Neuronal stem cell (in vitro differentiated cells): ENCODE results near the gene ESF1.

Experiments used
- DNase-seq: peaks from one replicate; pipeline ENCODE4 v3.0.0-alpha.2; 2013; ENCODE audit warnings: low spot score
- H2AFZ ChIP-seq: one replicate; pipeline ENCODE4 v1.6.1; 2013; ENCODE audit warnings: mild to moderate bottlenecking, low read length, inconsistent platforms
- H2AK5ac ChIP-seq: 2 replicates; pipeline ENCODE4 v1.6.1; 2013; ENCODE audit warnings: low read depth, mild to moderate bottlenecking, inconsistent platforms, low read length, moderate library complexity, mixed read lengths
- H2BK120ac ChIP-seq: 2 replicates; pipeline ENCODE4 v1.6.1; 2013; ENCODE audit warnings: low read depth, mild to moderate bottlenecking, inconsistent platforms, low read length, moderate library complexity, mixed read lengths
- H2BK12ac ChIP-seq: one replicate; pipeline ENCODE4 v1.6.1; 2013; ENCODE audit warnings: low read length, inconsistent platforms
- H2BK15ac ChIP-seq: 2 replicates; pipeline ENCODE4 v1.6.1; 2013; ENCODE audit warnings: mild to moderate bottlenecking, low read length, inconsistent platforms, mixed read lengths
- H2BK5ac ChIP-seq: one replicate; pipeline ENCODE4 v1.6.1; 2013; ENCODE audit warnings: inconsistent platforms, mild to moderate bottlenecking, low read length, moderate library complexity
- H3K14ac ChIP-seq: one replicate; pipeline ENCODE4 v1.6.1; 2013; ENCODE audit warnings: low read length, inconsistent platforms
- H3K18ac ChIP-seq: 2 replicates; pipeline ENCODE4 v1.6.1; 2013; ENCODE audit warnings: low read length, inconsistent platforms
- H3K23ac ChIP-seq: 2 replicates; pipeline ENCODE4 v1.6.1; 2013; ENCODE audit warnings: low read depth, mild to moderate bottlenecking, mixed read lengths, low read length, inconsistent platforms; ENCODE audit not compliant: poor library complexity
- H3K27ac ChIP-seq: replicated peaks from 3 replicates; pipeline ENCODE4 v1.5.1; 2013; ENCODE audit warnings: low read length, inconsistent platforms
- H3K27me3 ChIP-seq, 3 experiments: 2 replicates each; pipeline ENCODE4 v1.6.1; 2013; ENCODE audit warnings: low read length in 3 of 3, mild to moderate bottlenecking in 2 of 3, inconsistent platforms in 1 of 3, low read depth in 1 of 3, mixed read lengths in 1 of 3, moderate library complexity in 1 of 3; ENCODE audit not compliant: control insufficient read depth in 3 of 3, insufficient read depth in 3 of 3
- H3K36me3 ChIP-seq, 2 donors: replicated peaks in 1 of 2; 2 replicates each; pipeline ENCODE4 v1.6.1; 2013; ENCODE audit warnings: low read length in 2 of 2; ENCODE audit not compliant: control insufficient read depth in 2 of 2, insufficient read depth in 2 of 2
- H3K4ac ChIP-seq: 2 replicates; pipeline ENCODE4 v1.6.1; 2013; ENCODE audit warnings: inconsistent platforms, mild to moderate bottlenecking, low read length, moderate library complexity
- H3K4me1 ChIP-seq, 2 donors: 1 replicate in 1 of 2; 2 replicates in 1 of 2; pipeline ENCODE4 v1.6.1; 2013; ENCODE audit warnings: low read length in 2 of 2, low read depth in 1 of 2; ENCODE audit not compliant: control insufficient read depth in 2 of 2, insufficient read depth in 1 of 2
- H3K4me2 ChIP-seq: one replicate; pipeline ENCODE4 v1.6.1; 2013; ENCODE audit warnings: mild to moderate bottlenecking, low read length, inconsistent platforms; ENCODE audit not compliant: insufficient read depth, poor library complexity, severe bottlenecking
- H3K4me3 ChIP-seq, 2 donors: 2 replicates each; pipeline ENCODE4 v1.5.1; 2013; ENCODE audit warnings: low read length in 2 of 2, mild to moderate bottlenecking in 2 of 2, inconsistent platforms in 1 of 2, moderate library complexity in 1 of 2
- H3K79me1 ChIP-seq: one replicate; pipeline ENCODE4 v1.6.1; 2013; ENCODE audit warnings: low read depth, mild to moderate bottlenecking, inconsistent platforms, low read length, moderate library complexity
- H3K9ac ChIP-seq: one replicate; pipeline ENCODE4 v1.6.1; 2013; ENCODE audit warnings: mild to moderate bottlenecking, low read depth, low read length, inconsistent platforms; ENCODE audit not compliant: poor library complexity
- H3K9me3 ChIP-seq, 2 donors: replicated peaks in 1 of 2; 2 replicates each; pipeline versions ENCODE3 to v1.6.1; 2013; ENCODE audit warnings: low read length in 2 of 2, mild to moderate bottlenecking in 2 of 2, inconsistent platforms in 1 of 2, low read depth in 1 of 2, mixed read lengths in 1 of 2, moderate library complexity in 1 of 2; ENCODE audit not compliant: control insufficient read depth in 2 of 2, insufficient read depth in 1 of 2
- H4K8ac ChIP-seq: one replicate; pipeline ENCODE4 v1.6.1; 2013; ENCODE audit warnings: low read depth, mild to moderate bottlenecking, inconsistent platforms, low read length, moderate library complexity
- H4K91ac ChIP-seq: one replicate; pipeline ENCODE4 v1.6.1; 2013; ENCODE audit warnings: low read length, low read depth, mild to moderate bottlenecking, inconsistent platforms; ENCODE audit not compliant: poor library complexity
- WGBS, 2 donors: extraction: QIAGEN DNeasy Blood & Tissue Kit; methylation state at CpG; one replicate each; pipeline ENCODE4 v1.1.7; 2013; ENCODE audit warnings: missing lambda C conversion rate in 2 of 2, mixed read lengths in 1 of 2; ENCODE audit not compliant: insufficient read length in 2 of 2, insufficient replicate concordance in 1 of 2; ENCODE audit errors: extremely low coverage in 2 of 2; 5-methylcytosine and 5-hydroxymethylcytosine counted together

ESF1 gene

DNA sequence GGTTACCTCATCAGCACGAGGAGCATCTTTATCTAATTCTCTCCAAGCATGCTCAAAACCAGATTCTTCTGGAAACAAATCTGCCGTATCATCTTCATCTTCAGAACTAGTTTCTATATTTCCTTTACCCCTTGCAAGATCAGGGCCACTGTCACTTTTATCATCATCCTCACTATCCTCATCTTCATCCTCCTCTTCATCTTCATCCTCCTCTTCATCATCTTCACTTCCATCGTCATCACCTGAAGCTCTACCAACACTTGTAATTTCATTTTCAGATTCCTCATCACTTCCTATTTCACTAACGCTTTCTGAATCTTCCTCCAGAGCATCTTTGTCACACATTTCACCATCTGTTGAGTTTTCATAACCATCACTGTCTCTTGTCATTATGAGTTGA lies 8.9 kb downstream of the ESF1 start:
- Histone ChIP-seq H2AFZ (no peak overlapping the region), H4K91ac (no peak overlapping the region), H3K18ac (no peak overlapping the region), H3K27ac (no peak overlapping the region), H3K4me1 (no peaks in the 10 kb centered on the region), H3K9ac (no peak overlapping the region), H3K27me3 (no peaks in the 10 kb centered on the region), H3K4ac (no peak overlapping the region), H2BK12ac (no peak overlapping the region), H4K8ac (no peak overlapping the region), H3K4me3 (no peak overlapping the region), H3K9me3 (no peaks in the 10 kb centered on the region), H3K23ac (no peak overlapping the region), H2BK15ac (no peak overlapping the region), H2BK120ac (no peak overlapping the region), H3K79me1 (no peaks in the 10 kb centered on the region), H2BK5ac (no peak overlapping the region), H3K14ac (no peak overlapping the region), H3K36me3 (peaks cover 12 to 97% of the 10 kb centered on the region in 2 donors), H2AK5ac (no peak overlapping the region), H3K4me2 (no peak overlapping the region)
- no peak for DNase-seq
- 100% methylated on average over 1 of the region's 4 CpGs for WGBS, 2 donors

DNA sequence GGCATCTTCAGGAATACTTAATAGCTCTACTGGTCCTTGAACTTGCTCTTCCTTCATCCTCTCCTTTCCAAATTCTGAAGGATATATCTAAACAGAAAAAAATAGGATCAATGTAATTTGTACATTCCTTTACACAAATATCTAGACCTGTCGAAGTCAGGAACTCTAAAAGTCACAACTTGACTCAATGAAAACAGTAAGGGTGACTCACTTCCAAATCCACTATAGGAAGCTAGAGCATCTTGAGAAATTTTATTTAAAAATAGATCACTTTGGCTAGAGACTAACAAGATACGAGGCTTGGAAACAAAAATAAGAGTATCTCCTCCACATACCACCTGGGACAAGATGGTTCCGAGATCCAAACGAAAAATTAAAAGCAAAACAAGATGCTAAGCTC lies 12.2 kb downstream of the ESF1 start:
- Histone ChIP-seq H3K4me2 (no peak overlapping the region), H3K18ac (no peak overlapping the region), H3K79me1 (no peaks in the 10 kb centered on the region), H3K36me3 (peaks cover 17 to 97% of the 10 kb centered on the region in 2 donors), H2BK15ac (no peak overlapping the region), H3K14ac (no peak overlapping the region), H4K8ac (no peak overlapping the region), H3K9ac (no peak overlapping the region), H3K27me3 (no peaks in the 10 kb centered on the region), H2AFZ (no peak overlapping the region), H3K23ac (no peak overlapping the region), H4K91ac (no peak overlapping the region), H3K4me3 (no peak overlapping the region), H3K4ac (no peak overlapping the region), H2BK12ac (no peak overlapping the region), H2AK5ac (no peak overlapping the region), H3K4me1 (no peaks in the 10 kb centered on the region), H3K9me3 (peaks cover 0 to 6% of the 10 kb centered on the region in 2 donors), H2BK120ac (no peak overlapping the region), H2BK5ac (no peak overlapping the region), H3K27ac (no peak overlapping the region)
- WGBS, 2 donors = no CpG with 5 or more reads among the region's 4 CpGs
- no peak for DNase-seq

DNA sequence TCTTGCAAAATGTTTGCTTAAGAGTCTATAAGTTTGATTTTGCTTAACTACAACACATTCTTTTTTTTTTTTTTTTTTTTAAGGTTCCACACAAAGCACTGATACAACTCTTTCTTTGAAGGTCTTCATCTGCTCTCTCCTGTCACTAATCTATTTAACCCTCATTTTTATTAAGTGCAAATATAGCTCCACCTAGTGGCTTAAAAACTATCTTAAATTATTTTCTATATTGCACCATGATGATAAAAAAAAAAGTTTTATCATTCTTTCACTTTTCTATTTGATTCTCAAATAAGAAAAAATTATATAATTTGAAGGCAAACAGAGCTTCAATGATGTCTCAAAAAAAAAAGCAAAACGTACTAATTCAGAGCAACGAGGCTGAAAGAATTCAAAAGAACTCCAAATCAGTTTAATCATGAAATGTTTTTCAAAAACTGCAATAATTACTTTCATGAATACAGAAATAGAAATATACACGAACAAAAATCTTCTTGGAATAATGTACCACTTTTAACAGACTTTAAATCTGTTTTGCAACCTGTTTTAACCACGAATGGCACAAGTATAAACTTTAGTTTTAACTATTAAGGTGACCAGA lies 12.8 kb downstream of the ESF1 start:
- Histone ChIP-seq H3K9me3 (peaks cover 0 to 11% of the 10 kb centered on the region in 2 donors), H3K4ac (no peak overlapping the region), H2AFZ (no peak overlapping the region), H2AK5ac (no peak overlapping the region), H3K36me3 (peaks cover 20 to 97% of the 10 kb centered on the region in 2 donors), H3K4me1 (no peaks in the 10 kb centered on the region), H3K18ac (no peak overlapping the region), H3K14ac (no peak overlapping the region), H3K4me2 (no peak overlapping the region), H2BK5ac (no peak overlapping the region), H2BK15ac (no peak overlapping the region), H2BK12ac (no peak overlapping the region), H3K27ac (no peak overlapping the region), H4K91ac (no peak overlapping the region), H4K8ac (no peak overlapping the region), H3K4me3 (no peak overlapping the region), H3K23ac (no peak overlapping the region), H2BK120ac (no peak overlapping the region), H3K27me3 (no peaks in the 10 kb centered on the region), H3K9ac (no peak overlapping the region), H3K79me1 (no peaks in the 10 kb centered on the region)
- WGBS, 2 donors = no CpG with 5 or more reads among the region's 4 CpGs
- DNase-seq = no peak

DNA sequence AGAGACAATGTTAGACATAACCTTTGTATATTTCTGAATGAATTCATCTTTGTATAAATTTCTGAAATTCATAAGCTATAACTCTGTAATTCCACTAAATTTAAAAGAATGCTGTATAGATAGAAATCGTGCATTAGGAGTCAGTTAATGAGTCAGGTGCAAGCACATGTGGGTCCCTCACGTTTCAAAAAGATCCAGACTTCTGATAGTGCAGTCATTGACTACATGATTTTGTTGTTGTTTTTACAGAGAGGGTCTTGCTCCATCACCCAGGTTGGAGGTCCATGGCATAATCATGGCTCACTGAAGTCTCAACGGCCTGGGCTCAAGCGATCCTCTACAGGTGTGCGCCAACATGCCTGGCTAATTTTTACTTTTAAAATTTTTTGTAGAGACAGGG lies 14.6 kb downstream of the ESF1 start:
- no peak overlapping the region for H2AK5ac ChIP-seq
- H2BK15ac ChIP-seq = no peak overlapping the region
- H4K91ac ChIP-seq = no peak overlapping the region
- H3K36me3 ChIP-seq = peaks cover 21 to 97% of the 10 kb centered on the region in 2 donors
- no peak overlapping the region for H3K4ac ChIP-seq
- H2BK5ac ChIP-seq = no peak overlapping the region
- H3K4me1 ChIP-seq = no peaks in the 10 kb centered on the region
- no peak overlapping the region for H3K9ac ChIP-seq
- no peak overlapping the region for H3K4me3 ChIP-seq
- no peaks in the 10 kb centered on the region for H3K79me1 ChIP-seq
- no peak overlapping the region for H3K23ac ChIP-seq
- no peak overlapping the region for H4K8ac ChIP-seq
- no peak overlapping the region for H2AFZ ChIP-seq
- no CpG with 5 or more reads among the region's 5 CpGs for WGBS, 2 donors
- no peak overlapping the region for H2BK12ac ChIP-seq
- no peak overlapping the region for H2BK120ac ChIP-seq
- DNase-seq = no peak
- H3K14ac ChIP-seq = no peak overlapping the region
- H3K18ac ChIP-seq = no peak overlapping the region
- peaks cover 0 to 29% of the 10 kb centered on the region in 2 donors for H3K9me3 ChIP-seq
- no peaks in the 10 kb centered on the region for H3K27me3 ChIP-seq
- no peak overlapping the region for H3K27ac ChIP-seq
- no peak overlapping the region for H3K4me2 ChIP-seq
